ENCODE measurements around the gene MICAL3.
"Not testable (repeated sequence)": the region's sequence is repeated elsewhere in the genome, so short reads cannot be mapped to it uniquely, and the experiment has no call there.

The MICAL3 gene

GRCh38 chr22:17949642-17950473 lies 74.5 kb downstream of the MICAL3 start:
- no peak for DNase-seq

- DNase-seq, result no peak
These were observed 76.3 kb downstream of the MICAL3 start for GRCh38 chr22:17948101-17948500.

- DNase-seq, result no peak
These were observed 77.5 kb downstream of the MICAL3 start for GRCh38 chr22:17946662-17947367.

GRCh38 chr22:17945888-17946648 lies 78.3 kb downstream of the MICAL3 start:
- no peak for DNase-seq

- DNase-seq, result no peak
These were observed 79.0 kb downstream of the MICAL3 start for GRCh38 chr22:17945156-17945887.

GRCh38 chr22:17944256-17944655 lies 80.1 kb downstream of the MICAL3 start:
- DNase-seq, result no peak

- DNase-seq, result no peak
These were observed 80.7 kb downstream of the MICAL3 start for GRCh38 chr22:17943533-17944249.

GRCh38 chr22:17942721-17943120 lies 81.6 kb downstream of the MICAL3 start:
- DNase-seq, result no peak

GRCh38 chr22:17941471-17942406 lies 82.6 kb downstream of the MICAL3 start:
- DNase-seq, result no peak

GRCh38 chr22:17939579-17939978 lies 84.8 kb downstream of the MICAL3 start:
- no peak for DNase-seq

GRCh38 chr22:17939011-17939410 lies 85.3 kb downstream of the MICAL3 start:
- no peak for DNase-seq

GRCh38 chr22:17938484-17938924 lies 85.9 kb downstream of the MICAL3 start:
- no peak for DNase-seq

- not testable (repeated sequence) for DNase-seq
These were observed 91.9 kb downstream of the MICAL3 start for GRCh38 chr22:17932457-17932856.

- no peak for DNase-seq
These were observed 92.9 kb downstream of the MICAL3 start for GRCh38 chr22:17931400-17931825.

- no peak for DNase-seq
These were observed 93.7 kb downstream of the MICAL3 start for GRCh38 chr22:17930455-17931313.

- DNase-seq, result no peak
These were observed 94.5 kb downstream of the MICAL3 start for GRCh38 chr22:17929909-17930308.

- no peak for DNase-seq
These were observed 96.0 kb downstream of the MICAL3 start for GRCh38 chr22:17928391-17928790.

- DNase-seq, result no peak
These were observed 97.3 kb downstream of the MICAL3 start for GRCh38 chr22:17927062-17927461.

GRCh38 chr22:17926516-17926915 lies 97.8 kb downstream of the MICAL3 start:
- DNase-seq, result no peak

GRCh38 chr22:17925431-17925841 lies 98.9 kb downstream of the MICAL3 start:
- no peak for DNase-seq
